Measurements from ENCODE around the gene CTBS.

- TF ChIP-seq CTCF (IDR thresholded peaks at IDR 0.05), result peak; percentile 19
- 0 out of 2 replicates have a peak, but pooled peaks have one; percentile 8 for TF ChIP-seq POLR2AphosphoS5 (IDR thresholded peaks at IDR 0.05; ENCODE audit: low read depth, low read length)
Observed at GRCh38 chr1:84598846-84599741, 24.9 kb upstream of the CTBS start.

Measured in Panc1 (cell line).